NOMO-1 treated with DMSO at 0.1 percent for 48 hours (cell line): ENCODE results near the gene ACSL6.

Experiments used
- DNase-seq: peaks from one replicate; lab custom pipeline; 2025; ENCODE audit not compliant: unreplicated experiment; lab: John Stamatoyannopoulos, UW

Gene ACSL6, protein sequence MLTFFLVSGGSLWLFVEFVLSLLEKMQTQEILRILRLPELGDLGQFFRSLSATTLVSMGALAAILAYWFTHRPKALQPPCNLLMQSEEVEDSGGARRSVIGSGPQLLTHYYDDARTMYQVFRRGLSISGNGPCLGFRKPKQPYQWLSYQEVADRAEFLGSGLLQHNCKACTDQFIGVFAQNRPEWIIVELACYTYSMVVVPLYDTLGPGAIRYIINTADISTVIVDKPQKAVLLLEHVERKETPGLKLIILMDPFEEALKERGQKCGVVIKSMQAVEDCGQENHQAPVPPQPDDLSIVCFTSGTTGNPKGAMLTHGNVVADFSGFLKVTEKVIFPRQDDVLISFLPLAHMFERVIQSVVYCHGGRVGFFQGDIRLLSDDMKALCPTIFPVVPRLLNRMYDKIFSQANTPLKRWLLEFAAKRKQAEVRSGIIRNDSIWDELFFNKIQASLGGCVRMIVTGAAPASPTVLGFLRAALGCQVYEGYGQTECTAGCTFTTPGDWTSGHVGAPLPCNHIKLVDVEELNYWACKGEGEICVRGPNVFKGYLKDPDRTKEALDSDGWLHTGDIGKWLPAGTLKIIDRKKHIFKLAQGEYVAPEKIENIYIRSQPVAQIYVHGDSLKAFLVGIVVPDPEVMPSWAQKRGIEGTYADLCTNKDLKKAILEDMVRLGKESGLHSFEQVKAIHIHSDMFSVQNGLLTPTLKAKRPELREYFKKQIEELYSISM

DNA sequence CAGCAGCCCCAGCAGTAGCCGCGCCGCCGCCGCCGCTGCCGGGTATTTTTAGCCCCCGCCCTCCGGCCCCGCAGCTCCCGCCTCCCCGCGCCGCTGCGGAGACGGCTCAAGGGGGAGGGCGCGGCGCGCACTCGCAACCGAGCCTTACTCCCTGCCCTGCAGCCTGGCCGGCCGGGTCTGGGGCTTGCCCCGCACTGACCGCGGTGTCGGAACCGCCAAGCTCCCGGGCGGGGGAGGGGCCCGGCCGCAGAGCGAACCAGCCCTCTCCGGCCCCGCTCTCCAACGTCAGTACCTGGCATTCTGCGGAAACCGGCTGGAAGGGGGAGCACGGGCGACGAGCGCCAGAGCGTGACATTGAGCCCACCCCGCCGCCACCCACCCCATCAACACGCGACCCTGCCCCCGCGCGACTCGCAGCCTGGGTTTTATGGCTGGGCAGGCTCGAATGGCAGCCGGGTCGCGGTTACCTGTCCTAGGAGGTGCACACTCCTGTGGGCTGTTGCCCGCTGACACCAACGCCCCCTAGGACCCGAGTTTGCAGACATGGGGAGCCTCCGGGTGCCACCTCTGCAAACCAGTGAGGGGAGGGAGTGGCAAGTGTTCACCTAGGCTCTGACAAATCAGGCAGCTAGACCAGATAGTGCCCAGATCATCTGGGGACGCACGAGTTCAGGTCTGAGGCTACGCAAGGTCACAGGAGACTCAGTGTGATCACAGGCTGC, at the start of gene ACSL6:
Gene ACSL6, minus strand, starts transcription at position 37 of the 722 bp plus-strand sequence. CDS start 105 bp downstream, outside the sequence.
- peak; percentile 9 for DNase-seq

DNA sequence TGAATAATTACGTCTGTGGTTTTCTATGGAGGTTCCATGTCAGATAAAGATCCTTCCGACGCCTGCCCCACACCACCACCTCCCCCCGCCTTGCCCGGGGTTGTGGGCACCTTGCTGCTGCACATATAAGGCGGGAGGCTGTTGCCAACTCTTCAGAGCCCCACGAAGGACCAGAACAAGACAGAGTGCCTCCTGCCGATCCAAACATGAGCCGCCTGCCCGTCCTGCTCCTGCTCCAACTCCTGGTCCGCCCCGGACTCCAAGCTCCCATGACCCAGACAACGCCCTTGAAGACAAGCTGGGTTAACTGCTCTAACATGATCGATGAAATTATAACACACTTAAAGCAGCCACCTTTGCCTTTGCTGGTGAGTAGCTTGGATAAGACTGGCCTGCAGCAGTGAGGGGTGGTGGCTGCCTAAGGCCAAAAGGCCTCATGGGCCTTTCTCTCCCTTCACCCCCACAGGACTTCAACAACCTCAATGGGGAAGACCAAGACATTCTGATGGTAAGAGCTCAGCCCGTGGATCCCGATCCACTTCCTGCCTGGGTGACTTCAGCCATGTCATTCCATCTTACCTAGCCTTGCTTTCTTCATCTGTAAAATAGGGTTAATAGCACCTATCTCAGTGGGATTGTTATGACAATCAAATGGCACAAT, 49.2 kb upstream of the ACSL6 start, which contains the start of gene IL3:
Gene IL3, plus strand, starts transcription at position 155 of the 661 bp plus-strand sequence. Its CDS starts 52 bp downstream, at position 207.
- DNase-seq = no peak

GRCh38 chr5:132059696-132060500, 48.4 kb upstream of the ACSL6 start:
- no peak for DNase-seq

DNA sequence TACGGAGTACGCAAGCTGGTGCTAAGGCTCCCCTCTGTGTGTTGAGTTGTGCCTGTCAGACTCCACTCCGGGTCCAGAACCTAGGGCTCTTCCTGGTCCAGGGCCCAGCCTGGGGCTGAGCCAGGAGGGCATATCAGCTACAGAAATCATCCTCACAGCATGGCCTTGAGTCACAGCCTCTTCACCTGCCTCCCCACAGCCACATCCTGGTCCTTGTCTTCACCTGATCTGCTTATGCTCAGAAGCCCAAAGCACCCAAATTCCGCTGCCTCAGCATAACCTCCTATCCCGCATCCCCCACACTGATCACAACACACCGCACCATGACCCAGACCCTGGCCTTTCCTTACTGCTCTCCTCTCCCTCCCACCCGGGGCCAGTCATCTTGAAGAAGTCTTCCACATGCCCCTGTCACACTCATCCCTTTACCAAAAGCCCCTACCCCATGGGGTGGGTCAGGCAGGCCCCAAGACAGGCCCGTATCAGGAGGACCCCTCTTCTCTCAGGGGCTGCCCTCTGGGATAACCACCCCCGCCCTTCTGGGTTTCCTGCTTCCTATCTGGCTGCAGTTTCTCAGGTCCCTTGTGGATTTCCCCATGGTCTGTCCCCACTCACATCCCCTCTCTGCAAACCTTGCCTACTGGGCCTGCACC, 47.7 kb upstream of the ACSL6 start:
- no peak for DNase-seq

- no peak for DNase-seq
These were observed 47.2 kb upstream of the ACSL6 start for GRCh38 chr5:132058646-132059042.

- DNase-seq = no peak
These were observed 46.2 kb upstream of the ACSL6 start for GRCh38 chr5:132057498-132058255.

- no peak for DNase-seq
These were observed 45.4 kb upstream of the ACSL6 start for GRCh38 chr5:132056610-132057497.

DNA sequence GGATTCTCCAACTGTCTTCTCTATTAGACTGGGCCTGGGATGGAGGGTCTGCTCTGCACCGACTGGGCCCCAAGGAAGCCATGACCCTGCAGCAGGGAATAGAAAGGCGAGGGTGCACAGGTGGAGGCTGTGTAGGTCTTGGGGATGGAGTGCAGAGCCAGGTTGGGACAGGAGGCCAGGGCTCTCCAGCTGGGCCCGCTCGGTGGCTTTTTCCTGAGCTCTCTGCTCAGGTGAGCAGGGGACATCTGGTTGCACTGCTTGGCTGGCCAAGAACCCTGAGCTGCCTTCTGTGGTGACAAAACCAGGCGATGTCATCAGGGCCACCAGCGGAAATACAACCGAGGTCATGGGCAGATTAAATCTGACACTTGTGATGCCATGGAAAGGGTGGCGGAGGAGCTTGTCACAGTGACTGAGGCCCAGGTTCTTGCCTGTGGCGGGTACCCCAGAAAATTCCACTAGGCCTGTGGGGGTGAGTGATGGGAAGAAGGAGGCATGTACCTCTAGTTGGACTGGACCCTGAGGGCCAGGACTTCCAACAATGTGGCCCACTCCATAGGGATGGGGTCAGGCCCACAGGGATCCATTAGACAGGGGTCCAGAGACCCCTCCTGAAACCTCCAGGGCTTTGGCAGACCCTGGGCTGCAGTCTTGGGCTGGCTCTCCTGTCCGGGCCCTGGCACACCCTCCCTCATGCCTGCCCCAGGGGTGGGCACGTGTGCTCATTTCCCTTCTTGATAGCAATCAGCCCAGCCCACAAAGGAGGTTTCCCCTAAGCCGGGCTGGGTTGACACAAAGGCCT, 44.6 kb upstream of the ACSL6 start:
- DNase-seq = no peak

GRCh38 chr5:132055441-132055807, 44.0 kb upstream of the ACSL6 start:
- DNase-seq = no peak

DNA sequence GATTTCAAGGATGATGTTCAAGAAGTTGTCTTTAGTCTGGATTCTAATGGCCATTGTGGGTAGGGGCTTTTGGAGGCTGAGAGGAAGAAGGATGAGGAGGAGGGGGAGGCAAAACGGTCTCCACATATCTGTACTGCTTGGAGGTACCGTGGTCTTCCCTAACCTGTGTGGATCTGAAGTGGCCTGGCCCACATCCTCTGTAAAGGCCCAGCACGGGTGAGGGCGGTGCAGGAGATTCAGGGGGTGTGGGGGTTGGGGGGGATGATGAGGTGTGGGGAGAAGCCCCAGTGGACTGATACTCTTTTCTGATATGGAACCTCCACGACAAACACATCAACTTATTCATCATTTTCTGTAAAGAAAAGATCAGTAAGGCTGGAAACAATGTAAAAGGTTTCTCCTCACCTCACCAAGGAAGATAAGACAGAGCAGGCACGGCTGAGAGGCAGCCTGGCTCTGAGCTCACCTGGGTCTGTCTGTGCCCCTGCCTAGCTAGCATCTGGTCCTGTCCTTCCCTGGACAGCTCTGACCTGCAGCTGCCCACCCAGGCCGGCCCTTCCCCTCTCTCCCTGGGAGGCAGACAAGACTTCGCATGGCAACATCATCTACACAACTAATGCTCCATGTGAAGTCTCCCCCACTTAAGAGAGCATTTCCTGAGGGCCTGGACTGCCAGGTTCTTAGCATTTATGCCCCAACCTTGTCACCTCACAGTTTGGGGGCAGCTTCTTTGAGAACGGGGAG, 43.4 kb upstream of the ACSL6 start:
- no peak for DNase-seq

DNA sequence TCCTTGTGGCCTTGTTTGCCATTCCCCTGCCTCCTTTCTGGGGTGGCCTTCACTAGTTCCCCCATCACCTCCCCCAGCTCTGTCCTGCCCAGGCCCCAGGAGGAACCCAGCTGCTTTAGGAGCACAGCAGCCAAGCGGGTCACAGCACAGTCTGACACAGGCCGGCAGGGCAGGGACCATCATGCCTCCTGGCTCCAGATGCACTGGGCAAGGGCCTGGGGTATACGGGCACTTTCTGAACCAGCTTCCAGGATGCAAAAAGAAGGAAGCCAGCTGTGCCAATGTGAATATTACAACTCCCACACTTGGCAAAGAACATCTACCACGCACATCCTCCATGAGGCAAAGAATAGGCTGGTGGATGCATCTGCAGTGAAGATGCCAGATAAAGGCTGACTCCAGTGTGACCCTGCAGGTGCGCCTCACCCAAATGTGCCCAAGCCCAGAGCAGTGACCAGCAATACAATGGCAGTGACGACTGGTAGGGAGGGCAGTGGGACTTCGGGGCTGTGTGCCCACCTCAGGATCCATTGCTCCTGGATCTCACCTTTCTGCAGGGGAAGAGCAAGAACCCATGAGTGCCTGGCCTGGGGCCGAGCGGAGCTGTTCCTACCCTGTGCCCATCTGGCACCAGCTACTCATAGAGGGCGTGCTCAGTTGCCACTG, 42.7 kb upstream of the ACSL6 start:
- DNase-seq = no peak

- DNase-seq = no peak
These were observed 42.0 kb upstream of the ACSL6 start for GRCh38 chr5:132053483-132053882.

DNA sequence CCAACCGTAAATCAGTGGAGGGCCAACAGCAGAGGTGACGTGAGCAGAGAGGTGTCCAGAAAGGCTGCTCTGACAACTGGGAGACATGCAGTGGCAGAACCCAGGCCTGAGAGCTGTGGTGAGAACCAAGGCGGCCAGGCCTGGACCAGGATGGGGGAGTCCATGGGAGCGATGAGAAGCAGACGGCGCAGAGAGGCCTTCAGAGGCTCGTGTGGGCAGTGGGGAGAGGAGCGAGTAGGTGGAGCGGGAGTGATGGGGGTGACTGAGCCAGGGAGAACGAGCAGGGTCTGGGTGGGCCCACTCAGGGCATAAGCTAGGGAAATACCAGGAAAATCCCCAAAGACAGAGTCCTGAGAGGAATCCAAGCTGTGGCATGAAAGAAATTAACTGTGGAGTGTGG, 41.1 kb upstream of the ACSL6 start:
- no peak for DNase-seq

GRCh38 chr5:132050661-132051552, 39.4 kb upstream of the ACSL6 start:
- DNase-seq = no peak

DNA sequence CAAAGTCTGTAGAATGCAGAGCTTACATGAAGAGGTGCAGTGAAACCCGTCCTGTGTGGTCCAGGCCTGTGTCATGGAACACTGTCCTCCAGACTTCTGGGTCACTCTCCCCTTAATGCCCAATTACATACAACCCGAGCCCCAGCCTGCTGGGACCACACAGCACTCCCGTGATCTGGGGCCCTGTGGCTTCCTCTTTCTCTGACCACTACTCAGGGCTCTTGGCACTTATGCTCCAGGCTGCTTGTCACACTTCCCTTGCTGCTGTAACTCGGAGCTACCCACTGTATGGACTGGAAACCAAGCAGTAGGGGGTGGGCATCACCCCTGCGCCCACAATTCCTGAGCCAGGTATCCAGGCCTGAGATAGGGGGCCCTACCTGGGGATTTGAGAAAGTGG, 38.7 kb upstream of the ACSL6 start:
- DNase-seq = peak; percentile 78
